Neural crest cell (in vitro differentiated cells): ENCODE data around the gene NOL4L. TPM values are rescaled to one million over a fixed set of nuclear protein-coding genes. Genes with fewer than 3 reads are reported as not detected.
A peak's percentile ranks its signal among the peaks of the same experiment; 100 is the strongest.

Experiments used
- DNase-seq: peaks from one replicate; pipeline ENCODE4 v3.0.0; 2021; ENCODE audit warnings: low read depth, mixed read lengths, low spot score
- H3K27ac Mint-ChIP-seq: one replicate; pipeline ENCODE4 v1.8.0; 2021; ENCODE audit warnings: mild to moderate bottlenecking, mixed read lengths; ENCODE audit not compliant: unreplicated experiment
- H3K27me3 Mint-ChIP-seq: 2 replicates; pipeline ENCODE4 v1.8.0; 2021; ENCODE audit warnings: low read depth, mild to moderate bottlenecking, mixed read lengths
- H3K36me3 Mint-ChIP-seq: 2 replicates; pipeline ENCODE4 v1.8.0; 2021; ENCODE audit warnings: low read depth, mild to moderate bottlenecking, mixed read lengths
- H3K4me1 Mint-ChIP-seq: 2 replicates; pipeline ENCODE4 v1.8.0; 2021; ENCODE audit warnings: mixed read lengths
- H3K4me3 Mint-ChIP-seq: one replicate; pipeline ENCODE4 v1.8.0; 2021; ENCODE audit warnings: mild to moderate bottlenecking, mixed read lengths
- H3K9me3 Mint-ChIP-seq: 2 replicates; pipeline ENCODE4 v1.8.0; 2021; ENCODE audit warnings: mixed read lengths
- CTCF ChIP-seq: fragments of 200-600 bp; sonication (generic); conservative IDR thresholded peaks from 2 replicates; pipeline ENCODE4 v1.5.0; 2021; ENCODE audit warnings: antibody characterized with exemption, mild to moderate bottlenecking
- total RNA-seq: library from RNA; stranded (reverse); gene quantifications from 2 replicates; pipeline ENCODE4 v1.2.1, GENCODE V29; 2021

The NOL4L gene
- total RNA-seq, 1 donor from 2014 or later = 52.3 TPM

GRCh38 chr20:32628960-32629530, 43.9 kb upstream of the NOL4L start:
- Mint-ChIP-seq H3K27ac (no peak overlapping the region), H3K27me3 (no peaks in the 10 kb centered on the region), H3K4me3 (no peak overlapping the region), H3K9me3 (no peaks in the 10 kb centered on the region), H3K4me1 (peaks cover 59% of the 10 kb centered on the region), H3K36me3 (no peaks in the 10 kb centered on the region)
- DNase-seq = no peak
- no peak for TF ChIP-seq CTCF

- H3K4me1 Mint-ChIP-seq = peaks cover 41% of the 10 kb centered on the region
- no peak for DNase-seq
- no peaks in the 10 kb centered on the region for H3K9me3 Mint-ChIP-seq
- H3K27me3 Mint-ChIP-seq = no peaks in the 10 kb centered on the region
- no peaks in the 10 kb centered on the region for H3K36me3 Mint-ChIP-seq
- TF ChIP-seq CTCF = no peak
- no peak overlapping the region for H3K27ac Mint-ChIP-seq
- no peak overlapping the region for H3K4me3 Mint-ChIP-seq
These were observed 41.9 kb upstream of the NOL4L start for GRCh38 chr20:32626859-32627636.

DNA sequence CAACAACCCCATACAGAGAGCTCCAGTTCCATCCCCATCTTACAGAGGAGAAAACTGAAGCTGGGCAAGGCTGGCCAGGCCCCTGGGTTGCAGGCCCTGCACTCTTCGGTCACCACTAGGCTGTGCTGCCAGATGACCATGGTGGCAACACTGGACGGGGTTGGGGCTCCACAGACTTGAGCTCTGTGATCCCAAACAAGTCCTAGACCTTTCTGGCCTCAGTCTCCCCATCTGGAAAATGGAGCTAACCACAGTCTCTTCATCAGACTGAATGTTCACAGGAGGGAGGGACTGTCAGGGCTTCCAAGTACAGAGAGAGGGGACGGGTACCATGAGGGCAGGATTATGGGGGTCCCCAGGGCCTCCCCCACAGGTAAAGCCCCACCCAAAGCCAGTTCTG, 41.3 kb upstream of the NOL4L start:
- Mint-ChIP-seq H3K4me3 (no peak overlapping the region), H3K36me3 (no peaks in the 10 kb centered on the region), H3K9me3 (no peaks in the 10 kb centered on the region), H3K4me1 (peaks cover 35% of the 10 kb centered on the region), H3K27me3 (no peaks in the 10 kb centered on the region), H3K27ac (no peak overlapping the region)
- no peak for DNase-seq
- no peak for TF ChIP-seq CTCF

DNA sequence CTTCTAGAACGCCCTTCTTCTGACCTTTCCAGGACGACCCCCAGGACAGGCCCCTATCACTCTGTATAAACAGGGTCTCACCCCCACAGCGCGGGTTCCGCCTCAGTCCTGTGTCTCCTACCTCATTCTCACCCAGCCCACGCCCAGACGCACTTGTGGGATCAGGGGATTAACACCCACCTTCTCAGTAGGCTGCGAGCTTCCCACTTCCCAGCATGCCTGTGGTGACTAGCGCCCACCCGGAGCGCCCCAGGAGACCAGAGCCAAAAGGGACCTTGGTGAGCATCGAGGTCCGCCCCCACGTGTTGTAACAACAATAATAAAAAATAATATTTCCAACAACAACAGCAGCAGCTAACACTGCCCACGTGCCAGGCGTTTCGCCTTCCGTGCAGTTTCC, 40.9 kb upstream of the NOL4L start:
- Mint-ChIP-seq H3K36me3 (no peaks in the 10 kb centered on the region), H3K27me3 (no peaks in the 10 kb centered on the region), H3K27ac (no peak overlapping the region), H3K9me3 (no peaks in the 10 kb centered on the region), H3K4me1 (peaks cover 32% of the 10 kb centered on the region), H3K4me3 (no peak overlapping the region)
- DNase-seq = no peak
- no peak for TF ChIP-seq CTCF

GRCh38 chr20:32624687-32625345, 39.7 kb upstream of the NOL4L start:
- Mint-ChIP-seq H3K27ac (peak overlapping the region; percentile 13), H3K9me3 (no peaks in the 10 kb centered on the region)
- DNase-seq = no peak

More at GRCh38 chr20:32624687-32625345, 39.7 kb upstream of the NOL4L start:
- Mint-ChIP-seq H3K27me3 (peaks cover 6% of the 10 kb centered on the region), H3K36me3 (no peaks in the 10 kb centered on the region), H3K4me3 (no peak overlapping the region), H3K4me1 (peaks cover 26% of the 10 kb centered on the region)
- no peak for TF ChIP-seq CTCF
